HG02943 (cell line): ENCODE results near the gene CENPU.

ENCODE experiments used
- ATAC-seq: cut with Tn5 transposase; IDR thresholded peaks from one replicate; pipeline ENCODE4 v1.9.1; 2021; ENCODE audit warnings: mild to moderate bottlenecking, low read depth, moderate library complexity; ENCODE audit not compliant: unreplicated experiment

The CENPU gene

DNA sequence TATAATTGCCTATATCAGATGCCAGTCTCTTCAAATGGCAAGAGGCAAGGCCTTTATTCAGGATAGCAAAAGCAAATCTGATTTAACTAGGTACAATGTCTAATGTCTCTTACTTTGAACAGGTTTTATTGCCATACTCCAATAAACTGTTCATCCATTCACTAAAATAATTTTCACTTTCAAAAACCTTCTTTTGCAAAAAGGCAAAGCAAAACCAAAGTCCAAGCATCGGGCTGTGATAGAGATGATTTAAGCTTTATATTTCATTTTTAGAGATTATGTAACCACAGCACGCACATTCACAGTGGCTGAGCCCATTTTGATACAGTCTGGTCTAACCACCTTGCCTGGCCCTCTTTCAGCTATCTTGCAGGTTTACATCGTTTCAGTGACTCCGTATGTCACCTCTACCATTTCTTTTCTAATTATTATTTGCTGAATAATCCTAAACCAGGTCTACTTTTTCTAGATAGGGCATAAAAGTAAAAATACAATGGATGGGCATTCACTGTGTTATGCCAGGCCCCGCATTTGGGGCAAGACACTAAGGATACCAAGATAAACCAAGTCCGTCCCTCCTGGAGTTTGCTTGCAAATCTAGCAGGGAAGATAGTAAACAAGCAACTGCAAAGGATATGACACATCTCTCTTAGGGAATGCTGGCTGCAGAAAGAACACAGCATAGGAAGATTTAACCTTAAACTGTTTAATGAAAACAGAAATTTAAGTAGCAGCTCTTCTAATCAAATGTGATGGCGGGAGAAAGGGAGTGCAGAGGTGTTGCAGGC, 86.4 kb downstream of the CENPU start:
- ATAC-seq = no peak

DNA sequence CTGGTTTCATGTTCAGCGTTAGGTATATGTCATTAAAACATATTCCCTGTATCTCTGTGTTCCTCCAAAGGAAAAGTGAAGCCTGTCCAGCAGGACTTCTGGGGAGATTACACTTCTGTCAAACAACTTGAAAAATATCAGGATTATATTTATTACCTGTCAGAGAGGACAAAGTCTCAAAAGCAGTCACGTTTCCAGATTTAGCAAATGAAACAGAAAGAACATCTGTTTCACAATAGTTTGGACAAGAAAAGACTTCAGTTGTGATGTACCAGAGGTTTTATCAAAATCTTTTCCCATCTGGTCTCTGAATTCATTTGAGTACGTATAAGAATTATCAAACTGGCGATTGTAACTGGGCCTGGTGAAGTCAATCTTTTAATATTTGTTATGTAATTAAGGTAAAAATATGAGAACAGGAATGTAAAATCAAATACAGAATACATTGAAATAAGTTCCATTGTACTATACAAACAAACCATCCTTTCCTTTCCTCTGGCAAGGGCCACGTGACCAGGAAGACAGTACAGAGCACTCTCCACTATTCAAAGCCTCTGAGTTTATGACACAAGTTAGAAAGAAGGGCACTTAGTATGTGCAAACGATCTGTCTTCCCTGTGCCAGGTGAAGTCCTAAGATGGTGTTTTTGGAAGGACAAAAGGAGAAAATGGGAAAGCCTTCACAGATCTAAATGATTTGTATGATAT, 87.8 kb downstream of the CENPU start:
- no peak for ATAC-seq

DNA sequence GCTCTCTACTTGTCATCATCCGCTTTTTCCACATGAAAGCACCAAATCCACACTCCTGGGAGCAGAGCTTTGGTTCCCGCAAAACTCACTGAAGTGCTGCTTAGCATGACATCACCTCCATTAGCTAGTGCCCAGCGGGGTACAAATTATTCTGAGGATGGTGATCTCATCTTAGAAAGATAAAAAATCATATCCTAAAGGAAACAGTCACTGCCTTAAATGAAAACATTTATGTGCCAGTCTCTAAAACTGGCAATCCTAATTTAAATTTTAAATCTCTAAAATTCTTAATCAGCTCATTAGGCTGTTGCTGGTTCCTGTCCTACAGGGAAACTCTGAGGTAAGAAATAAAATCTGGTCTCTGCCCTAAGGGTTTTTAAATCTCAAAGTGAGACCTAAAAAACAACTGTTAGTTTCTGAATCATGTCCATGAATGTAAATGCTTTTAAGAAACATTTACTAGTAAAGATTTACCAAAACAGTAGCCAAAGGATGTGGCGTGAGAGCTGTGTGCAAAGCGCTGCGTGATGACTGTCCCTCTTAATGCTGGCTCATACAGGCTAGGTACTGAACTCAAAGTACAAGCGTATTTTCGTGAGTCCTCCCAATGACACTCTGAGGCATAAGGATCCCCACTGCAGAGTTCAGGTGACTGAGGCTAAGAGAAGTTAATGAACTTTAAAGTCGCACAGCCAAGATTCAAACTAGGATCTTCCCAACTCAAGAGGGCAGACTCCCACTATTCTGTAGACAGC, 89.2 kb downstream of the CENPU start:
- no peak for ATAC-seq
